Lung (tissue), 12 donors: ENCODE data around the gene OSBPL3. TPM values are rescaled to one million over a fixed set of nuclear protein-coding genes. Genes with fewer than 3 reads are reported as not detected.
"Not testable (repeated sequence)": the region's sequence is repeated elsewhere in the genome, so short reads cannot be mapped to it uniquely, and the experiment has no call there.

Source experiments
- ATAC-seq: fragments of 200-7000 bp; cut with Tn5 transposase; one replicate; pipeline ENCODE4 v1.9.1; 2020; ENCODE audit warnings: moderate number of reproducible peaks; ENCODE audit not compliant: insufficient read depth, low FRiP score
- DNase-seq, 3 donors: peaks; one replicate each; pipeline ENCODE4 v3.0.0-alpha.2; 2013 to 2017
- H3K27ac ChIP-seq, 2 donors: one replicate each; pipeline ENCODE4 v1.5.1; 2013; ENCODE audit warnings: mild to moderate bottlenecking in 2 of 2, moderate library complexity in 2 of 2, control low read depth in 1 of 2, inconsistent platforms in 1 of 2, low read depth in 1 of 2, low read length in 1 of 2
- H3K27me3 ChIP-seq, 3 donors: one replicate each; pipeline ENCODE4 v1.5.1; 2013; ENCODE audit warnings: low read length in 2 of 3; ENCODE audit not compliant: control insufficient read depth in 3 of 3, insufficient read depth in 3 of 3
- H3K36me3 ChIP-seq, 4 donors: one replicate each; pipeline ENCODE4 v1.5.1; 2013; ENCODE audit warnings: low read length in 4 of 4, mild to moderate bottlenecking in 1 of 4, moderate library complexity in 1 of 4; ENCODE audit not compliant: control insufficient read depth in 4 of 4, insufficient read depth in 4 of 4
- H3K4me1 ChIP-seq, 5 donors: one replicate each; pipeline ENCODE4 v1.5.1; 2013; ENCODE audit warnings: low read length in 5 of 5, mild to moderate bottlenecking in 2 of 5, moderate library complexity in 1 of 5; ENCODE audit not compliant: control insufficient read depth in 5 of 5, insufficient read depth in 5 of 5
- H3K4me3 ChIP-seq: one replicate; pipeline ENCODE4 v1.5.1; 2013; ENCODE audit warnings: mild to moderate bottlenecking, control low read depth, moderate library complexity
- H3K9ac ChIP-seq, 2 donors: one replicate each; pipeline ENCODE4 v1.5.1; 2013; ENCODE audit warnings: low read length in 2 of 2, control low read depth in 1 of 2; ENCODE audit not compliant: insufficient read depth in 1 of 2
- H3K9me3 ChIP-seq, 4 donors: one replicate each; pipeline ENCODE4 v1.5.1; 2013; ENCODE audit warnings: low read length in 3 of 4, mild to moderate bottlenecking in 1 of 4, moderate library complexity in 1 of 4; ENCODE audit not compliant: control insufficient read depth in 4 of 4, insufficient read depth in 3 of 4
- CTCF ChIP-seq: IDR thresholded peaks from 2 replicates; pipeline ENCODE4 v1.5.1; 2012; ENCODE audit warnings: mild to moderate bottlenecking; ENCODE audit errors: control extremely low read depth, extremely low read depth
- WGBS, 2 donors: extraction: QIAGEN DNeasy Blood & Tissue Kit; methylation state at CpG; one replicate each; pipeline ENCODE4 v1.1.7; 2013; 5-methylcytosine and 5-hydroxymethylcytosine counted together
- polyA plus RNA-seq, 2 donors: library from polyadenylated mRNA; stranded (reverse); fragments of 200-250 nt; gene quantifications; one replicate each; pipeline ENCODE4 v1.2.1, GENCODE V29; 2013
- total RNA-seq, 2 donors: library from RNA; depleted of rRNA in 1 of 2; stranded (reverse); fragments of >200 nt in 1 of 2; gene quantifications; one replicate each; pipeline ENCODE4 v1.2.1, GENCODE V29; 2014 to 2021
- donor health status: control.
- donor health status: control.
- donor health status: Bipolar disorder and iron deficiency.
- donor health status: healthy.
- donor health status: DM: yes; HTN: yes; CAD: no.

The OSBPL3 gene
- total and polyA plus RNA-seq, 4 donors, result 8.6 to 32.0 (median 20.4) TPM

GRCh38 chr7:24797270-24797669 lies 182.7 kb downstream of the OSBPL3 start:
- TF ChIP-seq CTCF, result no peak
- no peak for DNase-seq
- 89 to 90% methylated on average over 4 of the region's 4 CpGs for WGBS, 2 donors

GRCh38 chr7:24795407-24795767 lies 184.6 kb downstream of the OSBPL3 start:
- 88 to 95% methylated on average over 9 of the region's 9 CpGs for WGBS, 2 donors

More at GRCh38 chr7:24797270-24797669, 182.7 kb downstream of the OSBPL3 start:
- Histone ChIP-seq H3K4me1 (peaks cover 0 to 3% (median 0%) of the 10 kb centered on the region in 5 donors), H3K9ac (no peak overlapping the region), H3K9me3 (no peaks in the 10 kb centered on the region), H3K27ac (no peak overlapping the region), H3K27me3 (peaks cover 0 to 3% (median 0%) of the 10 kb centered on the region in 3 donors), H3K36me3 (peaks cover 0 to 4% (median 1%) of the 10 kb centered on the region in 4 donors), H3K4me3 (no peak overlapping the region)
- ATAC-seq, result no peak

GRCh38 chr7:24794751-24795406 lies 185.1 kb downstream of the OSBPL3 start:
- not testable (repeated sequence) for DNase-seq, ATAC-seq, H3K27me3 ChIP-seq, H3K4me3 ChIP-seq, H3K4me1 ChIP-seq, H3K36me3 ChIP-seq, H3K9me3 ChIP-seq, H3K9ac ChIP-seq, H3K27ac ChIP-seq
- 94 to 95% methylated on average over 22 of the region's 22 CpGs for WGBS, 2 donors

More at GRCh38 chr7:24795407-24795767, 184.6 kb downstream of the OSBPL3 start:
- no peaks in the 10 kb centered on the region for H3K36me3 ChIP-seq
- DNase-seq (no peak), ATAC-seq (no peak)
- no peak for TF ChIP-seq CTCF
- no peaks in the 10 kb centered on the region for H3K9me3 ChIP-seq
- no peak overlapping the region for H3K9ac ChIP-seq
- H3K4me1 ChIP-seq, result peaks cover 0 to 3% (median 0%) of the 10 kb centered on the region in 5 donors
- no peak overlapping the region for H3K27ac ChIP-seq
- peaks cover 0 to 3% (median 0%) of the 10 kb centered on the region in 3 donors for H3K27me3 ChIP-seq
- no peak overlapping the region for H3K4me3 ChIP-seq

- TF ChIP-seq CTCF, result no peak
- Histone ChIP-seq H3K36me3 (no peaks in the 10 kb centered on the region), H3K4me3 (no peak overlapping the region), H3K4me1 (peaks cover 0 to 3% (median 0%) of the 10 kb centered on the region in 5 donors), H3K9ac (no peak overlapping the region), H3K27me3 (no peaks in the 10 kb centered on the region), H3K27ac (no peak overlapping the region), H3K9me3 (no peaks in the 10 kb centered on the region)
- DNase-seq (no peak), ATAC-seq (no peak)
- WGBS, 2 donors, result 70 to 85% methylated on average over 9 of the region's 9 CpGs
Observed at GRCh38 chr7:24793982-24794648, 185.9 kb downstream of the OSBPL3 start.
